H1 (cell line): ENCODE results near the gene ANAPC5.

Source experiments
- CHD2 ChIP-seq: IDR thresholded peaks from 2 replicates; pipeline ENCODE4 v1.6.1; 2012; ENCODE audit warnings: low read length, improper control_type of control experiment
- CTCF ChIP-seq, 3 experiments: IDR thresholded peaks; 1 replicate in 2 of 3; 2 replicates in 1 of 3; pipeline versions ENCODE4 v1.5.1 to v1.6.1; 2011; ENCODE audit warnings: low read length in 3 of 3, mild to moderate bottlenecking in 3 of 3, inconsistent platforms in 2 of 3, low read depth in 1 of 3, moderate library complexity in 1 of 3; ENCODE audit not compliant: insufficient read depth in 1 of 3; ENCODE audit errors: control extremely low read depth in 1 of 3
- POLR2A ChIP-seq, 2 experiments: IDR thresholded peaks; 1 replicate in 1 of 2; 2 replicates in 1 of 2; pipeline ENCODE4 v1.6.1; 2011; ENCODE audit warnings: low read depth in 2 of 2, low read length in 2 of 2, mild to moderate bottlenecking in 2 of 2; ENCODE audit errors: control extremely low read depth in 1 of 2
- POLR2AphosphoS5 ChIP-seq: IDR thresholded peaks from 2 replicates; pipeline ENCODE4 v1.6.1; 2011; ENCODE audit warnings: low read depth, low read length
- SIX5 ChIP-seq: IDR thresholded peaks from 2 replicates; pipeline ENCODE4 v1.6.1; 2011; ENCODE audit warnings: mild to moderate bottlenecking, low read depth, low read length
- SP4 ChIP-seq: IDR thresholded peaks from 2 replicates; pipeline ENCODE4 v1.6.1; 2012; ENCODE audit warnings: low read length, inconsistent platforms
- SUZ12 ChIP-seq: fragments of 200-600 bp; sonication (generic); IDR thresholded peaks from 2 replicates; pipeline ENCODE4 v1.6.1; 2012; ENCODE audit warnings: mild to moderate bottlenecking, inconsistent platforms, low read length, moderate library complexity, mixed read lengths
- USF2 ChIP-seq: IDR thresholded peaks from 2 replicates; pipeline ENCODE4 v1.6.1; 2011; ENCODE audit warnings: low read length, improper control_type of control experiment
- TF ChIP-seq, protein P1 (sequence below): IDR thresholded peaks from 2 replicates; pipeline ENCODE4 v1.6.1; 2012; ENCODE audit warnings: low read length, inconsistent platforms

GRCh38 chr12:121331248-121331647 lies 21.0 kb downstream of the ANAPC5 start:
- TF ChIP-seq USF2 (no peak), SIX5 (no peak), CTCF (IDR thresholded peaks at IDR 0.05; ENCODE audit: control extremely low read depth in 1 of 3, insufficient read depth in 1 of 3, low read depth in 1 of 3, low read length in 3 of 3) (no peak), POLR2A (IDR thresholded peaks at IDR 0.05; ENCODE audit: control extremely low read depth in 1 of 2, low read depth in 2 of 2, low read length in 2 of 2) (no peak), SP4 (no peak), SUZ12 (no peak), CHD2 (no peak), POLR2AphosphoS5 (no peak)
- TF ChIP-seq, protein P1, sequence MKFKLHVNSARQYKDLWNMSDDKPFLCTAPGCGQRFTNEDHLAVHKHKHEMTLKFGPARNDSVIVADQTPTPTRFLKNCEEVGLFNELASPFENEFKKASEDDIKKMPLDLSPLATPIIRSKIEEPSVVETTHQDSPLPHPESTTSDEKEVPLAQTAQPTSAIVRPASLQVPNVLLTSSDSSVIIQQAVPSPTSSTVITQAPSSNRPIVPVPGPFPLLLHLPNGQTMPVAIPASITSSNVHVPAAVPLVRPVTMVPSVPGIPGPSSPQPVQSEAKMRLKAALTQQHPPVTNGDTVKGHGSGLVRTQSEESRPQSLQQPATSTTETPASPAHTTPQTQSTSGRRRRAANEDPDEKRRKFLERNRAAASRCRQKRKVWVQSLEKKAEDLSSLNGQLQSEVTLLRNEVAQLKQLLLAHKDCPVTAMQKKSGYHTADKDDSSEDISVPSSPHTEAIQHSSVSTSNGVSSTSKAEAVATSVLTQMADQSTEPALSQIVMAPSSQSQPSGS = no peak
